HG03064 (cell line): ENCODE data around the gene KDM4C.
"Not testable (repeated sequence)": the region's sequence is repeated elsewhere in the genome, so short reads cannot be mapped to it uniquely, and the experiment has no call there.

ENCODE experiments used
- ATAC-seq: cut with Tn5 transposase; IDR thresholded peaks from one replicate; pipeline ENCODE4 v1.9.1; 2021; ENCODE audit warnings: low read depth; ENCODE audit not compliant: unreplicated experiment

KDM4C gene

DNA sequence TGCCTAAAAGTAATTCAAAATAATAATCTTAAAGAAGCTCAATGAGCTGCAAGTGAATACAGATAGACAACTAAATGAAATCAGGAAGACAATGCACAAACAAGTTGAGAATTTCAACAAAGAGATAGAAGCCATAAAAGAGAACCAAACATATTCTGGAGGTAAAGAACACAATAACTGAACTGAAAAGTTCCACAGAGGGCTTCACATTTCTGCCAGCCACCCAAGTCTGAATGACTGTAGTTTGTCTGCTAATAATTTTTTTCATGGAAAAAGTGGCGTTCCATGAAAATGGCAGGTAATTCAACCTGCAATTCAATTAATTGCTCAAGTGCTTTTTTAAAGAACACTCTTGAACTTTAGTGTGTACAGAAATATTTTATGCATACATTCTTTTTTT, 251.3 kb downstream of the KDM4C start:
- ATAC-seq: no peak

DNA sequence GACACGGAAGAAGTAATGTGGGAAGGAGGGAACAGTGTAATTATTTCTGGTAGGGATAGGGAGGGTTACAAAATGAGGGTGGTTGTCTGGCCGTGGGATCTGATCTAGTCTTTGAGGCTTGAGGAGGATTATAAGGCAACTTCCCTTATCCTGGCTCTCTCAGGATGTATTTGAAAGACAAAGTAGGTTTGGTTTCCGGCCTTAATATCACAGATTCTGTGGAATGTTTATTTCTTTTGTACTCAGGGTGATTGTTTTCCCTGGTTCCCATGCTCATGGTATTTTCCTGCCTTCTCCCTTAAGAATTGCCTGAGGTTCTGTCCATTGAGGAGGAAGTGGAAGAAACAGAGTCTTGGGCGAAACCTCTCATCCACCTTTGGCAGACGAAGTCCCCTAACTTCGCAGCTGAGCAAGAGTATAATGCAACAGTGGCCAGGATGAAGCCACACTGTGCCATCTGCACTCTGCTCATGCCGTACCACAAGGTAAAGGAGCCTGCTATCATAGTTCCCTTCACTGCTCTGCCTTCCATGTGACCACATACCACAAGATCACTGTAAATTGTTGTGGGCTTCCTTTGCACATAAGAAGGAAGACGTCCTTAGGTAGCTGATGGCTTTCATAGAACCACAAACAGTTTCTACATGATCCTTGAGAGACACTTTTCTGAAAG, 253.8 kb downstream of the KDM4C start:
- peak; percentile 73 for ATAC-seq

DNA sequence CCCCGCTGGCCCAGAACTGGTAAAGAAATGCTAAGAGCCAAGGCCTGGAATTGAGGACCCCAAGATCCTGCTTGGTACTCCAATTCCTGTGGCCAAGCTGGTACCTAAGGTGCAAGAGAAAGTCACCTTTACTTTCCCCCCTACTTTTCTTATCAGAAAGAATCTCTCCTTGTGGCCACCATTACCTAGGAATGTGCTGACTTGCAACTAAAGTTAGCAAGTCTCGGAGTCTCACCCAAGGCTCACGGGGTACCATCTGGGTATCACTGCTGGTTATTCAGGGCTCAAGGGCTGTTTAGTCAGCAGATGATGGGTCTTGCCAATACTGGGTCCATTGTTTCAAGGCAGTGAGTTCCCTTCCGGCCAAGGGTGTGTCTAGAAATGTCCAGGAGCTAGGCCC, 270.2 kb downstream of the KDM4C start:
- ATAC-seq: no peak

DNA sequence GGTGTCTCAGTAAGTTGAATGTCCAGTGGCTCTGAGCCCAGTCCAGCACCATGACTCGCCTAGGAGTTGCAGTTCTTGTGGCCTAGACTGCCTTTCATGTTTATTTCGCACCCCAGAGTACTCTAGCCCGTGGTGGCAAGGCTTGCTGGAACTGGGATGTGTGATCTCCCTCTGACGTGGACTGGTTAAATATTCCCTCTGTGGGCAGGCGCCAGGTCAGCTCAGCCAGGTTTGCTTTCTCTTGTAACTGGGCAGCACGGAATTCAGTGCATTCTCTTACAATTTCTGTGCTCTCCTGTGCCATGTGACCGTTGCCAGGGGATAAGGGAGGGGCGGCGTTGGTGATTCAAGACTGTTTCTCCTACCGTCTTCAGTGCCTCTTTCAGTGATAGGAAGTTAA, 270.8 kb downstream of the KDM4C start:
- ATAC-seq: no peak

DNA sequence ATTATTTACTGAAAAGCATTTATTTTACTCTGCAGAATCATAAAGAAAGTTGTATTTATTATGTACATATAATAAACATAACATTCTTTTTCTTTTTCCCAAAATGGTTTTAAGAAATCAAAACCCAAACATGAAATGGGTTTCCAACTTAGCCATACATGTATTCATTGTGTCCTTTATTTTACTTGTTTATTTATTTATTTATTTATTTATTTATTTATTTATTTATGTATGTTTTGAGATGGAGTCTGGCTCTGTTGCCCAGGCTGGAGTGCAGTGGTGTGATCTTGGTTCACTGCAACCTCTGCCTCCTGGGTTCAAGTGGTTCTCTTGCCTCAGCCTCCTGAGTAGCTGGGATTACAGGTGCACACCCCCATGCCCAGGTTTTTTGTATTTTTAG, 273.2 kb downstream of the KDM4C start:
- ATAC-seq: not testable (repeated sequence)

DNA sequence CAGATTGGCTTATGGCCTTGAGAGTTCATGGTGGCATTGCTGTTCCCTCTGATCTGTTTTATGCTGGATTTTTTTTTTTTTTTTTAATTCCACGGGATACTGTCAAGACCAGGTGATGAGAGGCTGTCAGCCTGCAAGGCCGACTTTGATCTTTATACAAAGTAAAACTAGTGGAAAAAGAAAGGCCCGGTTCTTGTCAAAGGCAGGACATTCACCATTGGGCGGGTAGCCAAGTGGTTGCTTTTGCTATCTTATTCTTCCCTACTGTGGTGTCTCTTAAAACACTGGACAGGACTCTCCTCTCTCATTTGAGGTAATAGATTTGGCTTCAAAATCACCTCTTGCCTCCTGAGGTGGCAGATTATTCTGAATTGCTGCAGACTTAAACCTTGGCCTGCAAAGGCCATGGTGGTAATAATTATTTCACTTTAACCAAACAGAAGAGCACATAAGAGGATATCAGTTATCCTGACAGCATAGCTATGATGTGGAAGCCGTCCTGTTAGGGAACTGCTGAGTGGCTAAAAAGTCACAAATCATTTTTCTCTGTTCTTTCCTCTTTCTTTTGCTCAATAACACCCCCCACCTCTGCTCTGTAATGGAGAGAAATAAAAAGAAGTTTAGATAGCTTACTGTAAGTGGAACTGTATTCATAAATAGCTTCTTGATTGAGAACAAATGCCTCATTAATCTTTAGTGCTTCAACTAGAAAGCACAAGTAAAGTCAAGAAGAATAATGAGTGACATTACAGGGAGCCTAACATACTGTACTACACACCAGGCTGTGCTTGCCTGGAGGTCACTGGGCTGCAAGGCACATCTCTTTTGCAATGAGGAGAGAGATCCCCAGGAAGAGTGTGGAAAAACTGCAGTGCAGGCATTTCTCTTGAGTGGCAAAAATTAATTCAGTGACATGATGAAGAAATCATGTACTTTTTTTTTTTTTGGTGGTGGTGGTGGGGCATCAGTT, 275.6 kb downstream of the KDM4C start:
- ATAC-seq: no peak

DNA sequence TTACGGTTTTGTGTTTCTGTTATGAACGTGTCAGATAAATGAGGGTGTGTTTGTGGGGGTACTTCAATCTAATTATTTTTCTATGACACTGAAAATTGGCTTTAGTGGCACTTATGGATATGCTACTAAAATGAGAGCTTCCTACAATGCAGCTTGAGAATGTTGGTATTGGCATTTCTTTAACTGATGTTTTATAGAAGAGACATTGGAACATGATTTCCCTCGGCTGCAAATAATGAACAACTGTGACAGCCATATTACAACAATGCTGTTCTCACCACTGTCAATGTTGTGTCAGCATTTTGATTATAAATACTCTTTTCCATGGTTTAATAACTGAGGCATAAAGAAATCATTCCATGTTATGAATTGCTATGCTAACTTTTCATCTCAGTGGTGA, 279.4 kb downstream of the KDM4C start:
- ATAC-seq: no peak

DNA sequence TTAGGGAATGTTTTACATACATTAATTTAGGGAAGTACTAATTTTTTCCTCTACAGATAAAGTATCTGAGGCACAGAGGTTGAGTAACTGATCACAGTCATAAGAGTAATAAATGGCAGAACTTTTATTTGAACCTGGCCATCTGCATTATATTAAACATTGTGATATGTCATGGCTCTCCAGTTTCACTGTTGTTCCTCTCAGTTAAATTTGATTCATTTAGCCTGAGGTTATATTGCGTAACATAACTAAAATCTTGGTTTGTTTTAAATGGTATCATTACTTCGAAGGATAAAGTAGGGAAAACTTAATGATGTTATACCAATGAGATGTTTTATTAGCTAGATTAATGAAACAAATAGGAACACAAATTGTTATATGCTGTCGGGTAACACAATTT, 284.4 kb downstream of the KDM4C start:
- ATAC-seq: no peak

DNA sequence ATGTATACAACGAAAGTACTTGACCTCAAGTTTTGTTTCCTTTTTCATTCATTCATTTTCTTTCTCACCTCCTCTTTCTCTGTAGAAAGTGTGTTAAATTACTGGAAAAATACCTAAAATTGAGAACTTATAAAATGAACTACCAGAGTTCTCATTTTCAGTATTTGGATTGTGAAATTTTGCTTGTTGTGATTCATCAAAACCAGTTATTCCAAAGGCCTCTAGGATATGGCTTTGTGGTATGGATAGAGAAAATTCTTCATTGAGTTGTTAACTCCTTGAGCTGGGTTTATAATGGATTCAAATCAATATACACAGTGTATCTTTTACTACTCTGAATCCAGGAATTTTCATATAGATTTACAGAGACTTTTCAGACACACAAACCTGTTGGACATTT, 287.6 kb downstream of the KDM4C start:
- no peak for ATAC-seq

DNA sequence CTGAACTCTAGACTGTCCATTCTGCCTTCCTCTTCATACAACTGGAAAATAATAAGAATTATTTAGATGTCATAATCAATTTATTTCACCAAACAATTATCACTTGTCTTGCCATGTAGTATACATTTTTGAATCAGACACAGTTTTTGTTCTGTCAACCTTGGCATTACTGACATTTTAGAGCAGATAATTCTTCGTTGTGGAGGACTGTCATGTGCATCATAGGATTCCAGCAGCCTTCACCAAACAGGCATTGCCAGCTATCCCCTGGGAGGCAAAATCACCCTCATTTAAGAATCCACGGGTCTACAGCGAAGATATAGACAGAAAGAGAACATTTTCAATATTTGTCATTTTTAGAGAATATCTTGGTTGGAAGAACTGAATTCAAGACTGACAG, 293.9 kb downstream of the KDM4C start:
- no peak for ATAC-seq

DNA sequence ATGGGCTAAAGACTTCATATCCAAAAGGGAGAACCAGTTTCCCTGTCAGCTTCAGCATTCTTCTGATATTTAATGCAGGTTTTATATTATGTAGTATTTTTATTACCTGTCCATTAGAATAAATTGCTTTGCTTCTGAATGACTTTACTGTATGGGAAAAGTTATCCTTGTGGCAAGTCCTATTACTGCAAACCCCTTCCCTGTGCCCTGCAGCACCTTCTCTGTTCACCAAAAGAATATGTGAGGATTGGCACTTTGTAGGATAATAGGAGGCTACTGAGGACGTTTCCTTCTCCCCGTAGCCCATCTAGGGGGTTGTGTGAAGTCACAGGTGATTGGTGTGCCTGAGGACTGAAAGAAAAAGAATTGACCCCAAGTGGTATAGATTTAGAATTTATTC, 296.1 kb downstream of the KDM4C start:
- no peak for ATAC-seq

DNA sequence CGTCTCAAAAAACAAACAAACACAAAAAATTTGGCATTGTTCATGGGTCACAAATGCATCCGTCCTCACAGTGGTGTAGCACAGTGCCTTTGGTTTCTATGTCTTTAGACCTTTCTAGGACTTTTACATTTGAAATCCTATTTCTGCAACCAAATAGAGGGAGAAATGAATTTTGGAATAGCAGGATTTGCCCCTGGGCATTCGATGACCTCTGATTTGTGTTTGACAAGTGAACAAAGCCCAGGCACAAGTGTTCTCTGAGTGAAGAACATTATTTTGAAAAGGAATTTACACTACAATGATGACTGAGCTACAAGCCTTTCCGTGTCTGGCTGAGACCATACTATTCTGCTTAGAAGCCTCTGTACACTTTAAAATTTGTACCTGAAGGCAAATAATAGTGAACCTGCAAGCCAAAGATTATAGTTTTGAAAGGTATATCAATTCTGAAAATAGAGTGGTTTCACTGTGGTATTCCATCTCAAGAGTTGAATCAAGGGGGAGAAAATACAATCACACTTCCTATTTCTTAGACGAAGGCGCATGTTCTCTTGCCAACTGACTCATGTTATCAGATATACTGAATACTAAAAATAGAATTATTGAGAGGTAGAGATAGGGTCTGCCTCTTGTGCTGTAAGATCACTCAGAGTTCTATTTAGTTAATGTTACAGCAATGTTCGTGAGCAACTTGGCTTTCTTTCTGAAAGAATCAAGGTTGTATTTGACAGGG, 297.6 kb downstream of the KDM4C start:
- no peak for ATAC-seq

DNA sequence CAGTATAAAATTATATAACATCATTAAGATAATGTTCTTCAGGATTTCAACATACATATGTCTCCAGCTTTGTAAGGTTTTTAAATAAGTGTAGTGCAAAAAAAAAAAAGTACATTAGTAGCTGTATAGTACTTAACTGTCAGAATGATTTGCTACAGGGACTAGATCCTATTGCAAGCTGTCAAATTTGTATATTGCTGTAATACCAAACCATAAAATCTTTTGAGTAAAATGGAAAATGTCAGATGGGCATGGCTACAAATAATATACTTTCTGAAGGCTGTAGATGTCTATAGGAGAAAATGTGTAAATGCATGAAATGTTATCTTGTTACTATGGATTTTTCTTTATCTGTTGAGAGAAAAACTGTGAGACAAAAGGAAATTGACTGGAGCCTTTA, 298.5 kb downstream of the KDM4C start:
- no peak for ATAC-seq

DNA sequence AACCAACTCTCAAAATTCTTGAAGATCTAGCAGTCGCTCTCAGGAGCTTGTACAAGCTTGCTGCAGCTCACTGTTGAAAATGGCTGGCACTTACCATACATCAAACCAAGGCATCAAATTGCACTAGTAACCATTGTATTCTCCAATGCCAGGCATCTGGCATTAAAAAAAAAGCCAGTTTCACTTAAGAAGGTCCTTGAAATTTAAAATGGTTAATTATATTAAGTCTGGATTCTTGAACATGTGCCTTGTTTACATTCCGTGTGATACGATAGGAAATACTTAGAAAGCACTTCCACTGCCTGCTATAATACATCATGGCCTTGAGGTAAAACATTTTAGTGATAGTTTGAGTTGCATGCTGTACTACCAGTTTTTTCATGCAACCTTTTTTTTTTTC, 300.7 kb downstream of the KDM4C start:
- ATAC-seq: no peak

DNA sequence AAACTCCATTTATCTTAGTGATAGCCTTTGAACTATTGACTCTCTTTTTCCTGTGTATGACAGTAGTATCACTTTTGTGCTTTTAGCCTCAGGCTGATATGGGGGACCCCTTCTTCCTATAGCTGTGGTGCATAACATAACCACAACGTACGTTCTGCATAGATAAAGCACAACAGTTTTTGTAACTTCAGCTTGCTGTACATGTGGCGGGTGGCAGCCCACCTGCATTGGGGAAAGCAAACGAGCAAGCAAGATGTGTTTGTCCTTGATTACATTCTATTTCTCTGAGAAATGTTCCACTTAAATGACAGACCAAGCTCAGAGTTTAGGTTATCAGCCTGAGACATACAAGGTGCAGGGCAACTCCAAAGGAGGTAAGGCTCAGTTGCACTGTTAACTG, 309.4 kb downstream of the KDM4C start:
- no peak for ATAC-seq

DNA sequence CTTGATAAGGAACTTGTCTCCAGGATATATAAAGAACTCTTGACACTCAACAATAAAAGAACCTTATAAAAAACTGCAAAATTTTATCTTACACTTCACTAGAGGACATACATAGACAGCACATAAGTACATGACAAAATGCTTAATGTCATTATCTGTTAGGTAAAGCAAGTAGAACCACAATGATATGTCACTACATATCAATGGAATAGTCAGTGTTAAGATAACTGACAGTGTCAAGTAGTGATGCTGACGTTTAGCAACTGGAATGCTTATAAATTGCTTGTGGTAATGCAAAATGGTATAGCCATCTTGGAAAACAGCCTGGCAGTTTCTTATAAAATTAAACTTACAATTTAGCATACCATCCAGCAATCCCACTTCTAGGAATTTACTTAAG, 314.1 kb downstream of the KDM4C start:
- ATAC-seq: no peak

DNA sequence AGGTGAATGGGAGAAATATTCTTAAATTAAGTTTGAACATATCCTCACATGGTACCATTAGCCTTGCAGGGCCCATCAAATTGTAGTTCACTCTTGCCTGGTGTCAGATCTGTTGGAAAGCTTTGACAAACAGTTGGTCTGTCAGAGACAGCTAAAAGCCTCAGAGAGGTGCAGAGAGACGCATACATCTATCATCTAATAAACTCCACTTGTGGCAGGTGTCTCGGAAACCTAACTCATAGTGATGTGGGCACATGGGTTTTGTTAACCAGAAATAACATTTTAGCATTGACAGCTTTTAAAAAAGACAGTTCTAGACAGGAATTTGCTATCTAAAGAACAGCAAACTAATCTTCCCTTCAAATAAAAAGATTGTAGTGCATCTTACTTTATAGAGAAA, 315.9 kb downstream of the KDM4C start:
- no peak for ATAC-seq

DNA sequence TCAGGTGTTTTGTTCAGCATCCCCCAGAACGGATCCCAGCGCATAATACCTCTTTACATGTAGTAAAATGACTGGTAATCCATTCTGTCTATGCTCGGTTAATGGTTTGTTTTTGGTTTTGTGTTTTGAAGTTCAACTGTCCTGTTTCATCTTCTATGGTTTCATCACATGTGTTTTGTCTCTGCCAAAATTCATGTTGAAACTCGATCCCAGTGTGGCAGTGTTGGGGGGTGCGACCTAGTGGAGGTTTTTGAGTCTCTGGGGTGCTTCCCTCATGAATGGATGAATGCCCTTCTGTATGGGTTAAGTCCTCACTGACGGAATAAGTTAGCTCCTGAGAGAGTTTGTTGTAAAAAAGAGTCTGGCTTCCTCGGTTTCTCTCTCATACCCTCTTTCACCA, 317.4 kb downstream of the KDM4C start:
- ATAC-seq: no peak

DNA sequence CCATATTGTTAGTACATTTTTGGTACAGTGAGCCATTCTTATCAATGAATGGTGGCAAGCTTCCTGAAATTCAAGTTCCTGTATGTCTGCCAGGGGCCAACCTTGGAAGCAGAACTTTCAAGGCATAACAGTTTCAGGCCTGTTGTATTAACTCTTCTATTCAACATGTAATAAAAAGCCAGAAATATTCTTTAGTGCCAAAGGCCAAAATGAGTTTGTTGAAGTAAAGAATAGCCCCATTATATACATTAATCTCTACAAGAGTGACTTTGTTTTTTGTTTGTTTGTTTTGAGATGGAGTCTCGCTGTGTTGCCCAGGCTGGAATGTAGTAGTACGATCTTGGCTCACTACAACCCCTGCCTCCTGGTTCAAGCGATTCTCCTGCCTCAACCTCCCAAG, 321.3 kb downstream of the KDM4C start:
- no peak for ATAC-seq

DNA sequence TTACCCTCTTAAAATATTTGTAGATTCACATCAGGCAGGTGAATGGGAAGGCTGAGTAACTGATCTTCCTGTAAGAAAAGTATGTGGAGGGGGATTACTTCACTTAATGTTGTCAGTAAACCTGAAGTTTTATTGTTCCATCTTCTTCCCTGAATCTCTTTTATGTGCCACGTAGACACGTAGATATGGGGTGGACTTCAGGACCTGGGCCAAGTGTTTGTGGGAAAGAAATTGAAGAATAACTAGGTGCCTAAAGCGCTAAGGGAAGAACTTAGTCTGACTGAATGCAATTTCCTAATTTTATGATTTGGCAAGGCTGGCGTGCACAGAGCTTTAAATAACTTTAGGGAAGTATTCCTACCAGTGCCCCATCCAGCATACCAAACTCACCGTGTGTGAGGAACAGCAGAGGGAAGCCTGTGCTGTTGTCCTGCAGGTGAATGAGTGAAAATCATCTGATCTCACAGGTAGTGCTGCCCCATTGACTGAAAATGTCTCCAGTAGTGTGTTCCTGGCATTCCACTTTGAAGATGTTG, 323.4 kb downstream of the KDM4C start:
- no peak for ATAC-seq

DNA sequence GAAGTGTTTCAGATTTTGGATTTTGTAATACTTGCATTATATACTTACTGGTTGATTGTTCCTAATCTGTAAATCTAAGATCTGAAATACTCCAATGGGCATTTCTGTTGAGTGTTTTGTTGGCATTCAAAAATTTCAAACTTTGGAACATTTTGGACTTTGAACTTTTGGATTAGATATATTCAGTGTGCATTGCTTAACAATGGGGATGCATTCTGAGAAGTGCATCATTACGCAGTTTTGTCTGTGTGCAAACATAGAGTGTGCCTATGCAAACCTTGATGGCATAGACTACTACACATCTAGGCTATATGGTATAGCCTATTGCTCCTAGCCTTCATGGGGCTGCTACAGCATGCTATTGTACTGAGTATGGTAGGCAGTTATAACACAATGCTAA, 325.4 kb downstream of the KDM4C start:
- ATAC-seq: no peak
